RPMI7951 (cell line): ENCODE measurements around the gene CHST15. TPM values are rescaled to one million over a fixed set of nuclear protein-coding genes. Genes with fewer than 3 reads are reported as not detected.

ENCODE experiments used
- DNase-seq: peaks from one replicate; pipeline ENCODE4 v3.0.0-alpha.2; 2012; ENCODE audit warnings: low read depth
- total RNA-seq: library from RNA; depleted of rRNA; stranded (reverse); fragments of >200 nt; shearing (Covaris generic); gene quantifications from 2 replicates; pipeline ENCODE4 v1.2.3, GENCODE V29; 2014

The CHST15 gene
- total RNA-seq, 1 experiment from 2014 or later: 36.4 TPM

DNA sequence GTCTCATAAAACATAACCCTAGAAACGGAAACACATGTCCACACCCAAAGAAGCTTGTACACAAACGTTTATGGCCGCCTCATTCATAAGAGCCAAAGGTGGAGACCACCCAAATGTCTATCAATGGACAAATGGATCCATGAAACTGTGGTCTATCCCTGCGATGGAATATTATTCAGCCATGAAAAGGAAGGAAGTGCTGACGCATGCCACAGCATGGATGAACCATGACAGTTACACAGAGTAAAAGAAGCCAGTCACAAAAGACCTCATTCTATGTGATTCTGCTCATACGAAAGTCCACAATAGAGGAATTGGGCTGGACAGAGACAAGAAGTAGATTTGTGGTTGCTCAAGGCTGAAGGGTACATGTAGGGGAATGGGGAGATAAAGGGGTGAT is 10.8 kb downstream of the CHST15 start:
- no peak for DNase-seq

DNA sequence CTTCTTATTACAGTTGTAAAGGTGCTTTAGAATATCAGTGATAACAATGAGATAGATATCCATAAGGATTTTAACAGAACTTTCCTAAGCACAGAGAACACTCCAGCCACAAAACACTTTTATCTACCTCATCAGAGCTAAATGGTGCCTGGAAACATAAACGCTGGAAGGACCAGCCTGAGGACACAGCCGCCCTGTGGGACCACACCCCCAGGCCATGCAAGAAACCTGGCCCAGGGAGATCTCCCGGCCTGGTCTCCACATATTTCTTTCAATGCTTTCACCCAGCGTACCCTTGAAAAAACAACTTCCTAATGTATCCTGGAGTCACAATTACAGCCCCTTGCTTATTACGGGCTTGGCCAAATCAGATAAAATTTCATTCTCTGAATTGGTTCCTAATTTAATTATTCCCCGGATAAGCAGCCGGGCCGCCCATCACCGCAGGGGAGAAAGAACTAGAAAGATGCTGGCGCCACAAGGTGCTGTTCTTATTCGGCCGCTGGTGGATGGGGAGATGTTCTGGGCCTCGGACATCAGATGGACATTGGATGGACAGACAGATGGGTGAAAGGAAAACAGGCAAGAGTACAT is 11.8 kb downstream of the CHST15 start:
- no peak for DNase-seq

DNA sequence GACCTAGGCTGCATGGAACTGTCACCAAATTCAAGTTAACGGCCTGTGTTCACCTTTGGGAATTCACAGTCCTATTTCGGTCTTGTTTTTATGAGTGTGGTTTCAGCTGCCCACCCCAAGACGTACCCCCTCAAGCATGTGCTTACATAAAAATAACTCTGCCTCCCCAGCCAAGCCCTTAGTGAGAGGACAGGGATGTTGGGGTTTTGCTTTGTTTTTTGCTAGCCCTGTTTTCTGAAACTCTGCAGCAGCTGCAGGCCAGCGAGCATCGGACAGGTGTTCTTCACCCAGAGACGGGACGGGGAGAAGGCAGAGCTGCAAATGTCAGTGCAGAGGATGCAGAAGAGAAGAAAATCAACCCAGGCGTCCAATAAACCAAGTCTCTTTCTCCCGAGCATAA is 13.5 kb downstream of the CHST15 start:
- DNase-seq: no peak

DNA sequence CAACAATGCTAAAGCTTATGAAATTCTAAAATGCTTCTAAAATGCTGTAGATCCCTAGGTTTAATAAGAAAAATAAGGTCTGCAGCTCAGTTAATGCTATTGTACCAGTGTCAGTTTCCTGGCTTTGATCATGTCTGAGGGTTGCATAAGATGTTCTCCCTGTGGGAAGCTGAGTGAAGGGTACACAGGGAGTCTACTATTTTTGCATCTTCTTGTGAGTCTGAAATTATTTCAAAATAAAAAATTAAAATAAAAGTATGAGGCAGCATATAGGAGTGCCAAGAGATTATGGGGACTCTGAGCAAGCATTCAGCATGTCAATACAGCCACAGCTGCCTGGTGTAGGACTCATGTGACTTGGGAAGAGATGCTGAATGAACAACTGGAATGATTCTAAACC is 14.7 kb downstream of the CHST15 start:
- DNase-seq: no peak

DNA sequence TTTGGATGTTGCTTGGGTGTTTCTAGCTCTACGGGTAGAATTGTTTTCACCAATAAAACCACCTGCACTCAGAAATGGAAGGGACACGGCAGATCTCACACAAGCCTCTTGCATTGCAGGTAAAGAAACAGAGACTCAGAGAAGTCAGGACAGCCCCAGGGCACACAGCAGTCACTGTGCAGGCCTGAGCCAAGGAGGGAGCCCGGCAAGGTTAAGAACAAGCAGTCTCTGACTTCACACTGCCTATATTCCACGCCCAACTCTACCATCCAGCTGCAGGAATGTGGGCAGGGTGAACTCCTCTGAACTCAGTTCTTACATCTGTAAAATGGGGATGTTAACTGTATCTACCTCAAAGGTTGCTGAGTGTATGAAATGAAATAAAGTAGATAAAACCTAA is 15.4 kb downstream of the CHST15 start:
- DNase-seq: no peak

DNA sequence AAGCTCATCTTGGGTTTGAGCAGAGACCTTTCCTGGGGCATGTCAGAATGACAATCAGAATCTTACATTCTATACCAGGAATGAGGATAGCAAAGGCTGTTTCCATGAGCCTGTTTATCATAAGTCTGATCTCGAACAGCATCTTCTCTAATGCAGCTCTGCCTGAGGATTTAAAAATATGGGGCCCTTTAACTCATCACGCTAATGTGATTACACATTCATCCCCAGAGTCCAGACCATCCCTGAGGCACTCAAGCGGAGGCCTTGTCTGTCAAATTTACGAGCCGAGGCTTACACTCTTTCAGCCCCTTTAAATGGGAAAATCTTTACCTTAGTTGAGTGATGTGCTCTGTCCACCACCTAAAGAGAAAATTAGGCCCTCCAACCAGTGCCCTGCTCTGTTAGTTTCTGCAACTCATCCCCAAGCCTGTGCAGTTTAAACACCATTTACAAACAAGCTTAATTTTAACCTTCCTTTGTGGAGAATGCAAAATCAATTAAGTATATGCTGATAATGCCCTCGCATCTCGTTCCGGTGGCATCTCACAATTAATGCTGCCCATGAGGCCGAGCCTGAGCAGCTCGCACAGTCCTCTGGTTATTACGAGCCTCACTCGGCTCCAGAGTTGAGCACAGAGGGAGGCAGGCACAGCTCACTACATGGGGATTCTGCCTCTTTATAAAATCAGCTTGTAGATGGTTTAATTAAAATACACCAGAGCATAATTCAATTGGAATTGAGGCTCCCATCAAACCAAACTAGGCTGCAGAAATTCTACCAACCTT is 16.0 kb downstream of the CHST15 start:
- DNase-seq: peak; percentile 33

DNA sequence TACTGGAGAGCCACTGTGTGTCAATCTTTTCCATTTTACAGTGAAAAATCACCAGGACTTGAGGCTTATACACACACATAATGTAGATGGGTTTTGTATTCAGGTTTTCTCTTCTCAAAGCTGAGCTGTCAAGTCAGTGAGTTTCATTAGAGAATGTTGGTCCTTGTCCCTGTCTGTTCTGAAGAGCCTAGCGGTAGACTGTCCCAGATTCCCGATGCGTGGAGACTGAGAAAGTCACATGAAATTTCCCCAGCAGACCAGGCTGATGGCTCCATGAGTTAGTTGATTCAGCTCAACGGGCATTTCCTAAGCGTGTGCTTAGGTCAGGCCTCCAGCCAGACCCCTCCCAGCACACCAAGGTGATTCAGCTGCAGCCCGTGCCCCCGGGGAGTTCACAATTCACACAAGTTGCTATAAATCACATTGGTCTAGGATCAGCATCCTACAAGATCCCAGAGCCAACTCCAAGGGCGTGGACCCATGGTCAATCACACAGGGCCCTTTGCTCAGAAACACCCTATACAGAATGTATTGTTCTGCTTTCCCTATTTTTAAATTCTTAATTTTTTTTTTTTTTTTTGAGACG is 17.2 kb downstream of the CHST15 start:
- DNase-seq: peak; percentile 82

DNA sequence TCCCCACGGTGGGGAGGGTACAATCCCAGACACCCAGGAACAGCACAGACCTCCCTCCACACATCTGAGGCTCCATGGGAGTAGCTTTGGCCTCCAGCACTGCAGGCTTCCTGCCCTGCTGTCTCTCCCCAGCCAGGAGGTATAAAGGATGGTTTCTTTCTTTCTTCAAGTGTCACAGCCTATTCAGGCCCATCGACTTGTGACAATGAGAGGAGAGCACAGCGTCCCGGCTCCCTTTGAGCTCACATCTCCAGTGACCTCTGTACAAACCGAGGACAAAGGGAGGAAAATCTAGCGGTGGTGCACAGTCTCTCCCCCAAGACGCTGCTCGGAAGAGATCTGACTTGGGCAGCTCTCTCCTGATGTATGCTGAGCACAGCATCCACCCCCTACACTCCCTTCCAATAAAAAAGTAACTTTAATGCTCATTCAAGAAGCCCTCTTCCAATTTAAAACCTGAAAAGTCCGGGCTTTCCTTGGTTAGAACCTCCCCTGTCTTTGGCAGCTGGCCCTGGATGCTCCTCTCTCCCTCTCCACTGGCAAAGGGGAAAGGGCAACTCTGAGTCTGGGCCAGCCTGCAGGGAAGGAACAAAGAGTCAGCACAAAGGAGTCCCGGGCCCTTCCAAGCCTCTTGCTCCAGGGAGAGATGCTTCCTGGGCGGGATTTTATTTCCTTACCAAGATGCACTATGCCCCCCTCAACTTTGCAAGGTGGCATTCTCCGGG is 18.0 kb downstream of the CHST15 start:
- DNase-seq: peak; percentile 35

DNA sequence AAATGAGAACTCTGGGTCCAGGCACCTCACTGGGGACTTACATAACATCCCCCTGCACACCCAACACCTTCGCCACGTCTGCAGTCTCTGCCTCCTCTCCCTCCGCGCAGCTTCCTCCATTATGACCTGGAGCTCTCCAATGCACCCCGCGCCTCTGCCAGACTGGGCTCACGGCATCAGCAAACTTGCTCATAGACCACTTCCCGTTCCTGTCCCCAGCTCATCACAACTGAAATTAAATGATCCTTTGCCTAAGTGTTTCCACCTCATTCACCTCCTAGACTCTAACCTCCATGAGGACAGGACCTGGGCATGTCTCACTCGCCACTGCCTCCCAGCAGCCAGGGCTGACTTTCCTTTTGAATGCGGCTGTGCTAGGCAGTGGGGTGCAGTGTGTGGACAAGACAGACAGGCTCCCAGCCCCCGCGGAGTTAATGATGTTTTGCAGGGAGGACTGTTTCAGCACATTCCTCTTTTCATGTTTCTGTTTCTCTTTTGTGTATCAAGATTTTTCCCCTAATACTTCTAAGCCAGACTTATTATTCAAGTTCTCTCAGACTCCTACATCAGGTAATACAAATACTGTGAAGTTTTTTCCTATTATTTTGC is 18.8 kb downstream of the CHST15 start:
- no peak for DNase-seq

DNA sequence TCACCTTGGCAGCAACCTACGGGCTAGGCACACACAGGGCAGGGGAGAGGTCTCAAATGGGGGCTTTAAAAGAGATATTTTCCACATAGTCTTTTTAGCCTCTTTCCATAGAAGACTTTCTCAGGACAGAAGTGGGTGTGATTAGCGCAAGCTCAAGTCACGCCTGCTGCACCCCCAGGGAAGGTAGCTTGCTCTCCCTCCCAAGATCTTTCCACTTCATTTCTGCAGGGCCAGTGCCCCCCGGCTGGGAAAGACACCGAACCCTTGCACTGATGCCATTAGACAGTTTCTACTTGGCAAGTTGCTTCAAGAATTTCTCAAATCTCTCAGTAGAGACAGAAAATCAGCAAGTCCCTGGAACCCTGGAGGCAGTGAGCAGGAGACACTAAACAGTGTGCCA is 19.4 kb downstream of the CHST15 start:
- DNase-seq: no peak

DNA sequence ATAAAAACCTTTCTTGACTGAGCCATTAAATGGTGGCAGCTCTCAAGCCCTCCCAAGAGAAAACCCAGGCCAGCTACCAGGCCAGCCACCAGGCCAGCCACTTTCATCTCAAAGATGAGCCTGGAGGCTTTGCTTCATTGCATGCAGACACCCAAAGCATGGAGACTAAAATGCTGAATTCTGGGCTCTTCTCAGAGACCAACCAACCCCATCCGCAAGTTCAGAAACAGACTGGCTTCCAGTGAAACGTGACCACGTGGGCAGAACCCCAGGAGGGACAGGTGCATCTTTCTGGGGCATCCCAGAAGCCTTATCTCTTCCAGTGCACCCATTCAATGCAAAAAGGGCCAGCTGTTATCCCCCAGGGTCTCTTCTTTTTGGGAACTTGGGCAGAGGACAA is 20.9 kb downstream of the CHST15 start:
- no peak for DNase-seq

DNA sequence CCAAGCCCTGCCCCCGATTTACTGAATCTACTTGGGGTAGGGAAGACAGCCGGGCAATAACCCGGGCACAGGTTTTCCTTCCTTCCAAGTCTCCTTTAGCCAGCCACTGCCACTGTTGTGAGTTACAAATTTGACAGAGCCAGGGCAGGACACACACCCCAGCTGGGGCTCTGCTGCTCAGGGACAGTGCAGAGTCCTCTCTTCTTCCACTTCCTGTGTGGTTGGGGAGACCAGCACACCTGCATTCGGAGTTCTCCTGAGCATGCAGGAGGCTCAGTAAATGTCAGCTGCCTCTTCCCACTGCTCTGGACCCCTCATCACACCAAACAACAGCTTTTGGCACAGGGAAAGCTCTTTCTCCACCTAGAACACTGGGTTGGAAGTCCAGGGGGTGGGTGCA is 21.3 kb downstream of the CHST15 start:
- DNase-seq: no peak

DNA sequence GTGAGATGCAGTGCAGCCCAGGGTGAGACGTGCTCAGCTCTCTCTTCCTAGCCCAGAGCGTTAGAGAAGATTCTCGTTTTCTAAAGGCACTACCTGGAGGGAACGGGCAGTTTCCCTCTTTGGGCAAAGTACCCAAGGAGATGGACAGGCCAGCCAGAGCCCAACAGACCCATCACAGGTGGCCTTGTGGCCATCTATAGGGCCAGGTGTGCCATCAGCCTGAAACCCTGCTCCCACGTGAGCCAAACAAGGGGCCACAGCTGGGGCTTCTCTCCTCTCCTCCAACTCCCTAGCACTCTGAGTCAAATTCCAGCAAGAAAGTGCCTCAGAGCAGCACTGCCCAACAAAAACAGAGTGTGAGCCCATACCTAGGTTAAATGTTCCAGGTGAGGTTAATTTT is 22.3 kb downstream of the CHST15 start:
- DNase-seq: no peak

DNA sequence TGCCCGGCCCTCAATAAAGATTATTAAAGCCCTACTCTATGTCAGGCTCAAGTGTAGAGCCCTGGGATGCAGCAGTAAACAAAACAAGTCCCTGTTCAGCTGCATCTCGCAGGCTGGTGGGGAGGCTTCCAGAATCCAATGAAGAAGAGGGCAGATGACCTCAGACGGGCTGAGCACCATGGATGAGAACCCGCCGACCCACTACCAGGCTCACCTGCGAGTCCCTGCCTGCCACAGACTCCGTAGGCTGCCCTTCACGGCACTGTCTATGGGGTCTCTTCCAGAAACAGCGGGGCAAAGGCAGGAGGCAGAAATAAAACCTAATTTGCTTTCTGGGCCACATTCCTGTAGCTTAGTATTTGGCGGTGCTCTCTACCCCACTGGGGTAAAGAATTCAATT is 22.7 kb downstream of the CHST15 start:
- no peak for DNase-seq

DNA sequence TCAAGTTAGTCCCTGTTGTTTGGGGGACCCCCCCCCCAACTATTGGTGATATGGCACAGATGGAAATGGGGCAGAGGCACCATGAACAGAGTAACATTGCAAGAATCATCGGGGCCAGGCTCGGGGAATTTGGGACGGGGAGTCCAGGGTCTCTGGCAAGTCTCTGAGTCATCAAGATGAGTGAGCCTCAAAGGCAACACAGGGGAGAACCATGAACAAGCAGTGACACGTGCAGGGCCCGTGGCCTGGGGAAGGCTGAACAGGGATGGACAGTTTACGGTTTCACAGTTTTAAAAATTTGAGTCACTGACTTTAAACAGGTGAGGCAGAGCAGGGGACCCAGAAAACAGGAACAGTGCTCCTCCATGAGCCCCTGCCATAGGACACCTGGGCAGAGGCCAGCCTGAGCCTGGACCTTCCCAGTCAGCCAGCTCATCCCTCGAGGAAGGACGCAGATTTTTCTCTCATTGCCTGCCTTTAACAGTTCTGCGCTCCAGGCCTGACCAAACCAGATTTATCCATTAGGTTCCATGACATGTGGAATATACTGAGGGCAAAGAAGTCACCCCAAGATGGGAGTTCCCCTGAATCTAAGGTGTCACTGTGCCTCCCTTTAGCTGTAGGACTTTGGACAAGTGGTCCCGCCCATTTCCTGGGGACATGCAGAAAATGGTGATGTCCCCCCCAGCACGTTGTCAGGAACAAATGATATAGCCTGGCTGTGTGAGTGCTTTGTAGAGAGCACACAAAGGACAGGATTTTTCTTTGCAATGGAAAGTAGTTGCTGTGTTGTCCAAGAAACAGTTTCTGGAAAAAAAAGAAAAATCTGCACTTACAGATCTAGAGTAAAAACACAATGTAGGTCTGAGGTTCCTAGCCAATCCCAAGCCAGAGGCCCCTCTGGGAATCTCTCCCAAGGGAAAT is 23.8 kb downstream of the CHST15 start:
- DNase-seq: peak; percentile 32

DNA sequence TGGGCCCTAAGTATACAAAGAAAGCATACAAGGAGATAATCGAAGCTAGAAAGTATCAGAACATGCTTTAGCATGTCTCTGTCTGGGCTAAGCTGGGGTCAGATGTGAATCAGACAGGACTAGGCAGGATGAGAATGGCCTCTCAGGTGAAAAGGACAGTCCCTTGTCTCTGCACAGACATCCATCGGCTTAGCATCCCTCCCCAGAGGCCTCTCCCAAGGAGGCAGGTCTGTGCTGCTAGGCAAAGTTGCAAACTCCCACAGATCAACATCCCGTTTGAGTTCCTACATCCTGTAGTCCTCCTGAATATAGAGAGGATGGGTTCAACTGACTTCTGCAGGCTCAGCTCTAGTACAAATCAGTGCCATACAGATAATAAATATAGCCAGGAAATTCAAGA is 24.5 kb downstream of the CHST15 start:
- no peak for DNase-seq

DNA sequence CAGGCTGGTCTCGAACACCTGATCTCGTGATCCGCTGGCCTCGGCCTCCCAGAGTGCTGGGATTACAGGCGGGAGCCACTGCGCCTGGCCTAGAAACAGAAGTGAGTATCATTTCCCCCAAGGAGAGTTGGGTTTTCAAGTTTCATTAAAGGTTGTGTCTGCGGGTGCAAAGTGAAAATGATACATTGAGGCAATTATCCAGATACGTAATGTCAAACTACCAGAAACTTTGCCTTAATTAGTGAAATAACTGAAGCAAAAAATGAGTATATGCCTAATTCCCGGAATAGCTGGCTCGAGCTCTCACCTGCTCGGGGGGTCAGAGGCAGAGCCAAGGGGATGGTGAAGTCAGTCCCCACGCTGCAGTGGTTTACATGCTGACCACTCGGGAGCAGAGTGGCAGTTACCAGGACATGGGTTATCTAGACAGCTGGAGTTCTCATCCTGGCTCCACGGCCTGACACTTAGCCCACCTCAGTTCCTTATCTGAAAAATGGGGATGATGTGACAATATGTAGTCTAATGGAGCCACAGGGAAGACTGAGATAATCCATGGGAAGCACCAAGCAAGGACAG is 25.5 kb downstream of the CHST15 start:
- no peak for DNase-seq

DNA sequence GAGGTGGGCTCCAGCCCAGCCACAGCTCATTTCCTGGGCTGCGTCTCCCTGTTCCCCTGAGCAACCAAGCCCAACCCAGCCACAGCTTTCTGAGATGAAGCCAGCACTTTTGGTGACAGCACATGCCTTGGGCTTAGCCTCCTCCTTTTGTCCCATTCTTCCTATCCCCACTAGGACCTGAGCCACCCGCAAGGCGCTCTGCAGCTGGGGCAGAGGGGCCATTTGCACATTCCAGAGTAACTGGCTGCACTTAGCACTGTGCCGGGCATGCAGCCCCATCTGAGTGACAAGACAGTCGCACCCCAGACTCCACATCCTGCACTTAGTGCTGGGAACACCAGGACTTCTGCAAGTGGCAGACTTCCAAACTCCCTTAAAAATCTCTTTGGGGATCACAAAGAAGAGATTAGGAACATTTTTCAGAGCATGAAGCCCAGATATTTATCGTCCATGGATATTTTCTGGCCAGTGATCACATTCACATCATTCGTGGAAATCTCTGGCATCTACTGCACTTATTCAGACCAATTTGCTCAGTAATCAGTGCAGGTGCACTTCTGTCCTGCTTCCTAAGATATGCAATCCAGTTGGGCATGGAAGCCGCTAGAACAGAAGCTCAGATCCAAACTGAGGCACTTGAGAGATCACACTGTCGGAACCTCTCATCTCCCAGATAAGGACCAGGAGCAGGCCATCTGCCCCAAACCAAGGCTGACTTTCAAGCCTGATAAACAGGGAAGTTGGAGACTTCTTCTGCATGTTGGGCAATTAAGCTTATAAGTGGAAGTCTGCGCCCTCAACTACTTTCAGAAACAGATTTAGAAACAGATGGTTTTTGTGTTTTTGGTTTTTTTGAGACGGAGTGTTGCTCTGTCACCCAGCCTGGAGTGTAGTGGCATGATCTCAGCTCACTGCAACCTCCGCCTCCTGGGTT is 26.4 kb downstream of the CHST15 start:
- DNase-seq: no peak

DNA sequence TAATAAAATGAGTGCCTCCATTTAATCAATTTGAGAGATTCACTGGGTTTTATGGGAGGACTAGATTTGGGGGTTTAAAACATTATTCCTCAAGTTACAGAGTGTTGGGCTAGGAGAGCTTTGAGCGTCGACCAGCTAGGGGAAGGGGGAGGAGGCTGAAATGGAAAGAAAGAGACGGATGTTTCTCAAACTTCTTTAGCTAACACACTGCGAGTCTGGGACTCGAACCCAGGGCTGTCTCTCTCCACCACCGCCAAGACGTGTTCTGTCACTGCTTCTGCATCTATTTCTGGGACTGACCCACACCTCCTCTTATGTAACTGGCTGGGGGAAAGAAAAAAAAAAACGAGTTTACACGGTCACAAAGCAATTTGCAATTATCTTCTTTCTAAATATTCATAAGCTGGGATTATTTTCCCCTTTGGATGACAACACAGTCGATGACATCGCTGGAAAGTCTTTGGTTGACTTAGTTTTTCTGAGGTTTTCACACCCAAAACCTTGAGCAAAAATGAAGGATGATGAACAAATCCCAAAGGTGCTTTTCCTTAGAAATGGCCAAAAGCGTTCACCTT is 27.2 kb downstream of the CHST15 start:
- DNase-seq: no peak
